Sigmoid colon (tissue), 3 donors: ENCODE results near the gene RSPH1.

Source experiments
- CTCF ChIP-seq, 4 experiments: fragments of 450-650 bp in 3 of 4; fragments of 200-600 bp in 1 of 4; IDR thresholded peaks; one replicate each; pipeline ENCODE4 v1.5.1; 2016 to 2019; ENCODE audit warnings: antibody characterized with exemption in 4 of 4, mild to moderate bottlenecking in 3 of 4, moderate library complexity in 2 of 4
- POLR2A ChIP-seq, 2 donors: fragments of 450-650 bp; IDR thresholded peaks; one replicate each; pipeline ENCODE4 v1.6.1; 2016; ENCODE audit warnings: antibody characterized with exemption in 2 of 2, mild to moderate bottlenecking in 2 of 2, moderate library complexity in 2 of 2

DNA sequence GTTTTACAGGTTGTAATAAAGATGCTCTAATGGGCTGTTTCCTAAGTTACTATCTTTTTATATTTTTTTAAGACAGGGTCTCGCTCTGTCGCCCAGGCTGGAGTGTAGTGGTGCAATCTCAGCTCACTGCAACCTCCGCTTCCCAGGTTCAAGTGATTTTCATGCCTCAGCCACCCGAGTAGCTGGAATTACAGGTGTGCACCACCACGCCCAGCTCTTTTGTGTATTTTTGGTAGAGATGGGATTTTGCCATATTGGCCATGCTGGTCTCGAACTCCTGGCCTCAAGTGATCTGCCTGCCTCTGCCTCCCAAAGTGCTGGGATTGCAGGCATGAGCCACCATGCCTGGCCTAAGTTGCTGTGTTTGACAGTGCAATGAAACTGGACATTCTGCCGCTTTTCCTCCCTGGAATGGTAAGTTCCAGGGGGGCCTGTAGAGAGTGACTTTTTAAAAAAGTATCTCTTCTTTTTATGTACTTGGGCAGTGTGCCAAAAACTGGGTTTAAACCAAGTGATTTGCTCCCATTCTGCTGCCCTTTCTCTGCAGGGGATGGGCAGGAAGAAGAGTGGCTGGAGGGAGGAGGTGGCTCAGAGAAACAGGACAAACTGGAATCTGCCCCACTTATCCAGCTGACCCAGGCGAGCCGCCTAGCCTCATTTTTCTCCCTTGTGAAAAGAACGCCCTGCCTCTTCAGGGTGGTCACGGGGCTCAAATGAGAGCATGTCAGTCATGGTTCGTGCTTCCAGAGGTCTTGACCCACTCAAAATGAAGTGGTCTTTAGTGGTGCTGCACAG is 19.9 kb upstream of the RSPH1 start:
- no peak for TF ChIP-seq CTCF (IDR thresholded peaks at IDR 0.05)
- TF ChIP-seq POLR2A (IDR thresholded peaks at IDR 0.05) = no peak
